GM19099 (cell line): ENCODE data around the gene HIBCH.

Experiments used
- POLR2A ChIP-seq: IDR thresholded peaks from 3 replicates; pipeline ENCODE4 v1.6.1; 2011; ENCODE audit warnings: low read depth; ENCODE audit not compliant: insufficient read length; ENCODE audit errors: extremely low read depth

HIBCH gene

GRCh38 chr2:190162851-190163250, 156.8 kb downstream of the HIBCH start:
- TF ChIP-seq POLR2A = no peak

DNA sequence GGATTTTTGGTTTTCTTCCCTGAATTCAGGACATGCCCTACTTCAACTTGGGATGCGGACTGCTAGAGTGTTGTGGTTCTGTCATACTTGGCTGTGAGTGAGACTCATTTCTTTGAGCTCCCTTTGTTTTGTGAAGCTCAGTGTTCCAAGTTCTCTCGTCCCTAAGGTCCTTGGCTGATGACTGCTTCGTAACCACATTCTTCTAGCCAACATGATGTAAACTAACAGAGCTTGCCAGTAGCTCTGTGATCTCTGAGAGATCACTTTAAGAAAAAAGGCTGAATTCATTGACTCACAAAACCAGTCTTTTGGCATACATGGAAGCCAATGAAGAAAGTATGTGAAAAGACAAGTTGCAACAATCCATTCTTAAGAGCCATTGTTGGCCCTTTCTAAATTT, 160.2 kb downstream of the HIBCH start:
- no peak for TF ChIP-seq POLR2A

- no peak for TF ChIP-seq POLR2A
Observed at GRCh38 chr2:190158798-190159434, 160.7 kb downstream of the HIBCH start.

DNA sequence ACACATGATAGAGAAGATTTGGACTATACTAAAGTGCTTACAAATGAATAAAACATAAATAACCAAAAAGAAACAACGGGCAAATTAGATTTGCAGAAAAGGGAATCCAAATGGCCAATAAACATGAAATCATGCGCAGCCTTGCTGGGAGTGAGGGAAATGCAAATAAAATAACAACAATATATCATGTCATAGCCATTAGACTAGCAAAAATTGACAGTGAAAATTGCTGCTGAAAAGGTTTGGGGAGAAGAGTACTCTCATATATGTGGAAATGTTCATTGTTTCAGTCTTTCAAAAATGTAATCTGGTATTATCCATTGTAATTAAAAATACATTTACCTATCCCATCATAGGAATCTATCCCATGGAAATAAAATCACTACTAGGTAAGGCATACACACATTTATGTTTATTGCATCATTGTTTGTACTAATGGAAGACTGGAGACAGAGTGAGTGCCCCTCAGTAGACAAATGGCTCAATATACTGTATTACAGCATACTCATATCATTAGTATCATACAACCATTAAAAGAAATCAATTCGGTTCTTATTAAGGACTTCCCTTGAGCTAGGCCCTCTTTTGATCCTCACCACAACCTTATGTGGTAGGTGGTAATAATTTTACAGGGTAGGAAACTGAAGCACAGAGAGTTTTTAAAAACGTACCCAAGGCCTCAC, 163.0 kb downstream of the HIBCH start:
- TF ChIP-seq POLR2A = no peak
